SK-N-SH (cell line): ENCODE data around the gene SAMD7. TPM values are rescaled to one million over a fixed set of nuclear protein-coding genes. Genes with fewer than 3 reads are reported as not detected.

Experiments used
- CTCF ChIA-PET: fragments of 300-600, 350-600 bp; formaldehyde crosslinking; extraction: SDS; loops from one replicate; lab custom pipeline; 2021; lab: Yijun Ruan, JAX
- POLR2A ChIA-PET: fragments of 350-600 bp; sonication (Branson Sonifier 250); formaldehyde crosslinking; extraction: SDS; loops from one replicate; lab custom pipeline; 2020; ENCODE audit warnings: antibody characterized with exemption, inconsistent platforms; lab: Yijun Ruan, JAX
- DNase-seq: peaks from one replicate; pipeline ENCODE4 v3.0.0; 2012
- H2AFZ ChIP-seq: fragments of 200-600 bp; sonication (generic); 2 replicates; pipeline ENCODE4 v1.8.1; 2016; ENCODE audit warnings: antibody characterized with exemption, mild to moderate bottlenecking, low read depth
- H3F3A ChIP-seq: fragments of 200-600 bp; sonication (generic); replicated peaks from 2 replicates; pipeline ENCODE3; 2016; ENCODE audit warnings: antibody characterized with exemption, mild to moderate bottlenecking; ENCODE audit not compliant: insufficient read depth
- H3K27ac ChIP-seq, 2 experiments: fragments of 200-500 bp in 1 of 2; fragments of 200-600 bp in 1 of 2; sonication (Bioruptor generic) in 1 of 2; sonication (generic), shearing (Covaris generic) in 1 of 2; 2 replicates each; pipeline versions ENCODE4 v1.5.1 to v1.6.1; 2014 to 2016; ENCODE audit warnings: low read depth in 2 of 2, inconsistent platforms in 1 of 2, low read length in 1 of 2, mild to moderate bottlenecking in 1 of 2, mixed read lengths in 1 of 2
- H3K27me3 ChIP-seq: fragments of 200-600 bp; sonication (generic), shearing (Covaris generic); 2 replicates; pipeline ENCODE4 v1.6.1; 2016; ENCODE audit warnings: mixed run types; ENCODE audit not compliant: insufficient read depth
- H3K36me3 ChIP-seq, 2 experiments: fragments of 200-500 bp in 1 of 2; fragments of 200-600 bp in 1 of 2; sonication (Bioruptor generic) in 1 of 2; sonication (generic) in 1 of 2; replicated peaks in 1 of 2; 2 replicates each; pipeline versions ENCODE3 to v1.5.1; 2014 to 2016; ENCODE audit warnings: low read length in 1 of 2, mild to moderate bottlenecking in 1 of 2; ENCODE audit not compliant: insufficient read depth in 2 of 2, control insufficient read depth in 1 of 2
- H3K4me1 ChIP-seq, 2 experiments: fragments of 200-500 bp in 1 of 2; fragments of 200-600 bp in 1 of 2; sonication (Bioruptor generic) in 1 of 2; sonication (generic), shearing (Covaris generic) in 1 of 2; 2 replicates each; pipeline versions ENCODE4 v1.5.1 to v1.6.1; 2014 to 2016; ENCODE audit warnings: low read depth in 1 of 2, low read length in 1 of 2, mixed run types in 1 of 2; ENCODE audit not compliant: insufficient read depth in 2 of 2, control insufficient read depth in 1 of 2
- H3K4me2 ChIP-seq: fragments of 200-600 bp; sonication (generic), shearing (Covaris generic); 2 replicates; pipeline ENCODE4 v1.6.1; 2017; ENCODE audit warnings: mixed run types
- H3K4me3 ChIP-seq, 2 experiments: fragments of 200-500 bp in 1 of 2; fragments of 200-600 bp in 1 of 2; sonication (Bioruptor generic) in 1 of 2; sonication (generic), shearing (Covaris generic) in 1 of 2; 2 replicates each; pipeline versions ENCODE4 v1.5.1 to v1.8.1; 2014 to 2016; ENCODE audit warnings: low read depth in 2 of 2, inconsistent platforms in 1 of 2, low read length in 1 of 2, mild to moderate bottlenecking in 1 of 2, mixed read lengths in 1 of 2, moderate library complexity in 1 of 2
- H3K79me2 ChIP-seq: fragments of 200-600 bp; sonication (generic); 2 replicates; pipeline ENCODE4 v1.8.1; 2017; ENCODE audit warnings: mild to moderate bottlenecking; ENCODE audit not compliant: insufficient read depth
- H3K9ac ChIP-seq: fragments of 200-600 bp; sonication (generic); 2 replicates; pipeline ENCODE4 v1.6.1; 2017; ENCODE audit warnings: mixed run types
- H3K9me2 ChIP-seq: fragments of 200-600 bp; sonication (generic); 2 replicates; pipeline ENCODE4 v1.6.1; 2017; ENCODE audit warnings: mixed run types
- H3K9me3 ChIP-seq: fragments of 200-600 bp; sonication (generic); 2 replicates; pipeline ENCODE4 v1.6.1; 2017; ENCODE audit warnings: mixed run types, mild to moderate bottlenecking, moderate library complexity
- H4K20me1 ChIP-seq: fragments of 200-600 bp; sonication (generic); 2 replicates; pipeline ENCODE4 v1.6.1; 2017; ENCODE audit warnings: mild to moderate bottlenecking, mixed run types; ENCODE audit not compliant: insufficient read depth
- EZH2phosphoT487 ChIP-seq: fragments of 200-600 bp; sonication (generic); IDR thresholded peaks from 2 replicates; pipeline ENCODE4 v1.6.1; 2017; ENCODE audit warnings: low read depth, mixed run types, mild to moderate bottlenecking, antibody characterized with exemption, moderate library complexity, borderline replicate concordance
- FOSL2 ChIP-seq: IDR thresholded peaks from 2 replicates; pipeline ENCODE4 v1.4.0; 2012; ENCODE audit warnings: low read depth, mild to moderate bottlenecking, moderate library complexity, borderline replicate concordance
- FOXJ3 ChIP-seq: sonication (generic); formaldehyde crosslinking; IDR thresholded peaks from 2 replicates; pipeline ENCODE4 v1.5.1; 2020; ENCODE audit warnings: mild to moderate bottlenecking, missing genetic modification reagents
- FOXM1 ChIP-seq: IDR thresholded peaks from 2 replicates; pipeline ENCODE4 v1.4.0; 2012; ENCODE audit warnings: low read depth, mild to moderate bottlenecking
- GABPA ChIP-seq: IDR thresholded peaks from 2 replicates; pipeline ENCODE4 v1.4.0; 2012; ENCODE audit warnings: low read depth, mild to moderate bottlenecking
- GATA2 ChIP-seq: sonication (generic); formaldehyde crosslinking; IDR thresholded peaks from 2 replicates; pipeline ENCODE4 v1.5.0; 2020; ENCODE audit warnings: mild to moderate bottlenecking, missing genetic modification reagents
- NFIC ChIP-seq: IDR thresholded peaks from 2 replicates; pipeline ENCODE4 v1.4.0; 2012; ENCODE audit warnings: borderline replicate concordance
- RXRA ChIP-seq: IDR thresholded peaks from 2 replicates; pipeline ENCODE4 v1.4.0; 2012; ENCODE audit warnings: low read depth, mild to moderate bottlenecking, borderline replicate concordance
- TEAD4 ChIP-seq: IDR thresholded peaks from 2 replicates; pipeline ENCODE4 v1.4.0; 2012; ENCODE audit warnings: mild to moderate bottlenecking, borderline replicate concordance; ENCODE audit not compliant: insufficient read depth
- WGBS: methylation state at CpG from one replicate; pipeline ENCODE4 v1.1.6; 2017; ENCODE audit warnings: low lambda C conversion rate; 5-methylcytosine and 5-hydroxymethylcytosine counted together
- polyA plus RNA-seq, 3 experiments: library from polyadenylated mRNA; depleted of rRNA; stranded (reverse); fragments of >200 nt; gene quantifications; 2 replicates each; pipeline ENCODE4 v1.2.3, GENCODE V29; 2012
- TF ChIP-seq, protein P1 (sequence below): fragments of 150-350 bp; IDR thresholded peaks from 2 replicates; pipeline ENCODE4 v1.6.1; 2017; ENCODE audit warnings: antibody characterized with exemption, low read length, low read depth, borderline replicate concordance
- TF ChIP-seq, protein P2 (sequence below): fragments of 150-350 bp; IDR thresholded peaks from 2 replicates; pipeline ENCODE4 v1.6.1; 2016; ENCODE audit warnings: mild to moderate bottlenecking, low read depth, low read length
- TF ChIP-seq, protein P3 (sequence below): IDR thresholded peaks from 2 replicates; pipeline ENCODE4; 2012

Gene SAMD7
- polyA plus RNA-seq, 1 of the 3 experiments (the other 2 are of a cell fraction), result not detected

DNA sequence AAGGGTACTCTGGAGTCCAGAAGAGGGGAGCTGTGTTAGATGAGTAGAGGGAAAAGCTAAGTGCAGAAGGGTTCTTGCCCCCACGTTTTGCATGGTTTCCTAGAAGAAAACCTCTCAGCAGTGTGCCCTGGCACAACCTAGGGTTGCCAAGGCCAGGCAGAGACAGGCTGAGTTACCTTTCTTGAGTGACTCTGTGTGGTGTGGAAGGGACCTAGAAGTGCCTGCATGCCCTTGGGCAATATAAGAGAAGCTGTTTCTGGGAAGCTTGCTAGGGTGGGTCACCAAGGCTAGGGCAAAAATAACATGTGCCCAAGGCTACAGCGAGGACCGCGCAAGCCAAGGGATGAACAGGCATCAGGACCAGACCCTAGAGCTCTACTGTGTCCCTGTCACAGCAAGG, 3.4 kb upstream of the SAMD7 start:
- WGBS, result 71% methylated on average over 4 of the region's 4 CpGs
- no peaks in the 10 kb centered on the region; a peak in 1 of 4 replicates for H3K4me1 ChIP-seq
- no peaks in the 10 kb centered on the region for H3K36me3 ChIP-seq
- H3K4me2 ChIP-seq, result no peak overlapping the region
- POLR2A ChIA-PET, result no interaction called here
- H3K9me3 ChIP-seq, result no peaks in the 10 kb centered on the region
- no peaks in the 10 kb centered on the region for H3K9me2 ChIP-seq
- no peaks in the 10 kb centered on the region for H4K20me1 ChIP-seq
- DNase-seq, result no peak
- H3K79me2 ChIP-seq, result no peaks in the 10 kb centered on the region
- no peak overlapping the region for H3K9ac ChIP-seq
- CTCF ChIA-PET, result no interaction called here
- H2AFZ ChIP-seq, result no peak overlapping the region
- H3K27ac ChIP-seq, result no peak overlapping the region
- TF ChIP-seq EZH2phosphoT487 (no peak), TEAD4 (no peak), NFIC (no peak), GABPA (no peak)
- TF ChIP-seq, protein P1, sequence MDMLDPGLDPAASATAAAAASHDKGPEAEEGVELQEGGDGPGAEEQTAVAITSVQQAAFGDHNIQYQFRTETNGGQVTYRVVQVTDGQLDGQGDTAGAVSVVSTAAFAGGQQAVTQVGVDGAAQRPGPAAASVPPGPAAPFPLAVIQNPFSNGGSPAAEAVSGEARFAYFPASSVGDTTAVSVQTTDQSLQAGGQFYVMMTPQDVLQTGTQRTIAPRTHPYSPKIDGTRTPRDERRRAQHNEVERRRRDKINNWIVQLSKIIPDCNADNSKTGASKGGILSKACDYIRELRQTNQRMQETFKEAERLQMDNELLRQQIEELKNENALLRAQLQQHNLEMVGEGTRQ, result no peak
- no peaks in the 10 kb centered on the region for H3K27me3 ChIP-seq
- H3F3A ChIP-seq, result no peaks in the 10 kb centered on the region
- H3K4me3 ChIP-seq, result no peak overlapping the region

DNA sequence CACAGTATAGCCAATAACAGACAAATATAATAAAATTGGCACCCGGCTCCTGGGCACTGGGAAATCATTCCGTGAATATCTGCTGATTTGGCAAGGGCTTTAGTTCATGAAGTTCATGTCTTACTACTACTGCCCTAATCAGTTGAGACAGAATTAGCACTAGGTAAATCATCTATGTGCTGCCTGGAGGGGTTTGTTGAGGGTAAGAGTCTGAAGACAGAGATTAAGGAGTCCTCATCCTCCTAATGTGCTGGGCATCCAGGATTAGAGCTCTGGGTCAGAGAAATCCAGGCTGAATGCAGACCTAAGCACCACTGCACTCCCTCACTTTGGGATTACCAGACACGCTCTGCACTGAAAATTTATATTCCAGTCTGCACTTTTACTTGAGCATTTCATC, 2.0 kb downstream of the SAMD7 start:
- no peaks in the 10 kb centered on the region for H3K79me2 ChIP-seq
- H3K9ac ChIP-seq, result no peak overlapping the region
- no peak overlapping the region for H3K4me3 ChIP-seq
- ChIA-PET POLR2A (no interaction called here), CTCF (no interaction called here)
- H3K9me2 ChIP-seq, result no peaks in the 10 kb centered on the region
- no peaks in the 10 kb centered on the region for H3K27me3 ChIP-seq
- DNase-seq, result no peak
- no peaks in the 10 kb centered on the region for H3F3A ChIP-seq
- 69% methylated on average over 3 of the region's 3 CpGs for WGBS
- no peaks in the 10 kb centered on the region; a peak in 2 of 4 replicates for H3K4me1 ChIP-seq
- H3K9me3 ChIP-seq, result no peaks in the 10 kb centered on the region
- H3K27ac ChIP-seq, result no peak overlapping the region
- no peak for TF ChIP-seq FOXJ3 (CRISPR knock-in tag)
- no peak for TF ChIP-seq GATA2 (CRISPR knock-in tag)
- TF ChIP-seq RXRA, result no peak
- TF ChIP-seq, protein P2, sequence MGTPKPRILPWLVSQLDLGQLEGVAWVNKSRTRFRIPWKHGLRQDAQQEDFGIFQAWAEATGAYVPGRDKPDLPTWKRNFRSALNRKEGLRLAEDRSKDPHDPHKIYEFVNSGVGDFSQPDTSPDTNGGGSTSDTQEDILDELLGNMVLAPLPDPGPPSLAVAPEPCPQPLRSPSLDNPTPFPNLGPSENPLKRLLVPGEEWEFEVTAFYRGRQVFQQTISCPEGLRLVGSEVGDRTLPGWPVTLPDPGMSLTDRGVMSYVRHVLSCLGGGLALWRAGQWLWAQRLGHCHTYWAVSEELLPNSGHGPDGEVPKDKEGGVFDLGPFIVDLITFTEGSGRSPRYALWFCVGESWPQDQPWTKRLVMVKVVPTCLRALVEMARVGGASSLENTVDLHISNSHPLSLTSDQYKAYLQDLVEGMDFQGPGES, result no peak
- no peak for TF ChIP-seq FOXM1
- no peak overlapping the region for H2AFZ ChIP-seq
- no peaks in the 10 kb centered on the region for H4K20me1 ChIP-seq
- H3K4me2 ChIP-seq, result no peak overlapping the region
- no peaks in the 10 kb centered on the region for H3K36me3 ChIP-seq

DNA sequence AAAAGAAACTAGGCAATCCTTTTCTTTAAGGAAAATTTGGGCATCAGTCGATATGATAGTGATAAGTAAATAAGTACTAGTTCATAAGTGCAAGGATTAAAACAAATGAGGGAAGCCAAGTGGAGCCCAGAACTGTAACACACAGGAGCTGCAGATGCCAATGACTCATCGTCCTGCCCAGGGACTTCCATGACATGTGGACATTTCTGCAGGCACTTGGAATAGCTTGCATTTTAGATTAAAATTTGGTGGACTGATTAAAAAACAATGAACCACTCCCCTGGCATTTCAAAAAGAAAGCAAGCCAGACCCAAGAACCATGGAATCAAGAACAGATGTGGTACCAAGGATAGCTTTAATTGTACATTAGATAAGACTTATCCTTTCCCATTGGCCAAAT, 2.9 kb downstream of the SAMD7 start:
- Histone ChIP-seq H2AFZ (no peak overlapping the region), H4K20me1 (no peaks in the 10 kb centered on the region), H3K9me2 (no peaks in the 10 kb centered on the region), H3K4me1 (no peaks in the 10 kb centered on the region; a peak in 2 of 4 replicates), H3K27me3 (no peaks in the 10 kb centered on the region), H3K27ac (no peak overlapping the region), H3K4me3 (no peak overlapping the region), H3K9ac (no peak overlapping the region), H3K79me2 (no peaks in the 10 kb centered on the region), H3K9me3 (no peaks in the 10 kb centered on the region), H3F3A (no peaks in the 10 kb centered on the region), H3K4me2 (no peak overlapping the region), H3K36me3 (no peaks in the 10 kb centered on the region)
- WGBS, result 7% methylated on average over 2 of the region's 2 CpGs
- TF ChIP-seq, protein P3, sequence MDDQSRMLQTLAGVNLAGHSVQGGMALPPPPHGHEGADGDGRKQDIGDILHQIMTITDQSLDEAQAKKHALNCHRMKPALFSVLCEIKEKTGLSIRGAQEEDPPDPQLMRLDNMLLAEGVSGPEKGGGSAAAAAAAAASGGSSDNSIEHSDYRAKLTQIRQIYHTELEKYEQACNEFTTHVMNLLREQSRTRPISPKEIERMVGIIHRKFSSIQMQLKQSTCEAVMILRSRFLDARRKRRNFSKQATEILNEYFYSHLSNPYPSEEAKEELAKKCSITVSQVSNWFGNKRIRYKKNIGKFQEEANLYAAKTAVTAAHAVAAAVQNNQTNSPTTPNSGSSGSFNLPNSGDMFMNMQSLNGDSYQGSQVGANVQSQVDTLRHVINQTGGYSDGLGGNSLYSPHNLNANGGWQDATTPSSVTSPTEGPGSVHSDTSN, result no peak
- TF ChIP-seq FOSL2, result peak; percentile 18; the same call in 1 of the 2 replicates
- ChIA-PET CTCF (interaction anchor here (0.6 kb wide), 1 partner anchor 320 kb away, joined by 3 read pairs; no protein-coding TSS in a partner anchor), POLR2A (no interaction called here)
- peak; percentile 15 for DNase-seq
